HFFc6 (cell line): ENCODE data around the gene MAPK14. TPM values are rescaled to one million over a fixed set of nuclear protein-coding genes. Genes with fewer than 3 reads are reported as not detected.
A peak's percentile ranks its signal among the peaks of the same experiment; 100 is the strongest.

ENCODE experiments used
- DNase-seq: peaks from one replicate; pipeline ENCODE4 v3.0.0-alpha.2; 2018
- H3K27ac Mint-ChIP-seq: 2 replicates; pipeline ENCODE4 v1.8.0; 2020; ENCODE audit warnings: mild to moderate bottlenecking, mixed read lengths
- H3K27me3 Mint-ChIP-seq: 2 replicates; pipeline ENCODE4 v1.8.0; 2021; ENCODE audit warnings: mild to moderate bottlenecking, moderate library complexity, mixed read lengths; ENCODE audit not compliant: insufficient read depth
- H3K36me3 Mint-ChIP-seq: 2 replicates; pipeline ENCODE4 v1.8.0; 2021; ENCODE audit warnings: low read depth, mixed read lengths
- H3K4me1 Mint-ChIP-seq: 2 replicates; pipeline ENCODE4 v1.8.0; 2020; ENCODE audit warnings: low read depth, mixed read lengths
- H3K4me3 Mint-ChIP-seq: 2 replicates; pipeline ENCODE4 v1.8.0; 2020; ENCODE audit warnings: mild to moderate bottlenecking, moderate library complexity, mixed read lengths
- H3K9me3 Mint-ChIP-seq: 2 replicates; pipeline ENCODE4 v1.8.0; 2020; ENCODE audit warnings: mild to moderate bottlenecking, mixed read lengths
- CTCF ChIP-seq: fragments of 200-600 bp; sonication (generic); IDR thresholded peaks from 2 replicates; pipeline ENCODE4 v1.5.0; 2021; ENCODE audit warnings: antibody characterized with exemption, mild to moderate bottlenecking
- total RNA-seq, 6 experiments: library from RNA; stranded (reverse); fragmentation: NEBNext Ultra II Directional; extraction: Animal tissue kit (Norgen Biotek cat#: 25700); gene quantifications; 2 replicates in 1 of 6; 3 replicates in 5 of 6; pipeline ENCODE4 v1.2.3, GENCODE V29; 2021

Gene MAPK14
- total RNA-seq, 6 experiments from 2014 or later: 34.1 to 40.4 (median 37.1) TPM

- peaks cover 45% of the 10 kb centered on the region for H3K4me1 Mint-ChIP-seq
- no peak for TF ChIP-seq CTCF
- no peak overlapping the region for H3K27ac Mint-ChIP-seq
- H3K4me3 Mint-ChIP-seq: no peak overlapping the region
- DNase-seq: no peak
- peaks cover 20% of the 10 kb centered on the region for H3K36me3 Mint-ChIP-seq
- no peaks in the 10 kb centered on the region; the same call in none of the 2 replicates for H3K27me3 Mint-ChIP-seq
- H3K9me3 Mint-ChIP-seq: no peaks in the 10 kb centered on the region
Measured at GRCh38 chr6:36063318-36064060, 35.9 kb downstream of the MAPK14 start.

- H3K36me3 Mint-ChIP-seq: peaks cover 13% of the 10 kb centered on the region
- no peak overlapping the region for H3K4me3 Mint-ChIP-seq
- no peak for DNase-seq
- no peaks in the 10 kb centered on the region; the same call in 1 of the 2 replicates for H3K27me3 Mint-ChIP-seq
- no peak overlapping the region for H3K27ac Mint-ChIP-seq
- no peak for TF ChIP-seq CTCF
- H3K4me1 Mint-ChIP-seq: peaks cover 49% of the 10 kb centered on the region
- no peaks in the 10 kb centered on the region for H3K9me3 Mint-ChIP-seq
Measured at GRCh38 chr6:36064770-36065396, 37.3 kb downstream of the MAPK14 start.

- H3K36me3 Mint-ChIP-seq: peaks cover 5% of the 10 kb centered on the region; the same call in 1 of the 2 replicates
- no peak for TF ChIP-seq CTCF
- no peaks in the 10 kb centered on the region for H3K9me3 Mint-ChIP-seq
- no peak overlapping the region for H3K4me3 Mint-ChIP-seq
- H3K27me3 Mint-ChIP-seq: no peaks in the 10 kb centered on the region; the same call in 1 of the 2 replicates
- H3K4me1 Mint-ChIP-seq: peaks cover 49% of the 10 kb centered on the region
- H3K27ac Mint-ChIP-seq: 0 out of 2 replicates have a peak overlapping the region, but pooled peaks have one; percentile 8
- DNase-seq: no peak
Measured at GRCh38 chr6:36065916-36066315, 38.3 kb downstream of the MAPK14 start.

- Mint-ChIP-seq H3K27me3 (no peaks in the 10 kb centered on the region; the same call in 1 of the 2 replicates), H3K27ac (no peak overlapping the region), H3K4me3 (no peak overlapping the region), H3K4me1 (peaks cover 49% of the 10 kb centered on the region), H3K9me3 (no peaks in the 10 kb centered on the region), H3K36me3 (no peaks in the 10 kb centered on the region; the same call in 1 of the 2 replicates)
- no peak for TF ChIP-seq CTCF
- no peak for DNase-seq
Measured at GRCh38 chr6:36066817-36067216, 39.2 kb downstream of the MAPK14 start.

GRCh38 chr6:36067374-36068011 lies 39.9 kb downstream of the MAPK14 start:
- no peak for TF ChIP-seq CTCF
- H3K27me3 Mint-ChIP-seq: no peaks in the 10 kb centered on the region; the same call in 1 of the 2 replicates
- peak; percentile 25 for DNase-seq
- peaks cover 49% of the 10 kb centered on the region for H3K4me1 Mint-ChIP-seq
- H3K36me3 Mint-ChIP-seq: no peaks in the 10 kb centered on the region; the same call in 1 of the 2 replicates
- H3K4me3 Mint-ChIP-seq: no peak overlapping the region
- H3K9me3 Mint-ChIP-seq: no peaks in the 10 kb centered on the region
- H3K27ac Mint-ChIP-seq: peak overlapping the region; percentile 53
